OCI-LY1 (cell line): ENCODE data around the gene GDPD4.

Experiments used
- EZH2 ChIP-seq: fragments of 200-600 bp; sonication (generic), shearing (Covaris generic); IDR thresholded peaks from 2 replicates; pipeline ENCODE4 v1.8.0; 2017; ENCODE audit warnings: borderline replicate concordance, mixed run types, mild to moderate bottlenecking, antibody characterized with exemption, low read length, moderate library complexity, mixed read lengths
- TF ChIP-seq, protein P1 (sequence below): fragments of 200-600 bp; sonication (generic), shearing (Covaris generic); IDR thresholded peaks from 2 replicates; pipeline ENCODE4 v1.5.1; 2017; ENCODE audit warnings: mild to moderate bottlenecking, antibody characterized with exemption, low read length, moderate library complexity, mixed read lengths

DNA sequence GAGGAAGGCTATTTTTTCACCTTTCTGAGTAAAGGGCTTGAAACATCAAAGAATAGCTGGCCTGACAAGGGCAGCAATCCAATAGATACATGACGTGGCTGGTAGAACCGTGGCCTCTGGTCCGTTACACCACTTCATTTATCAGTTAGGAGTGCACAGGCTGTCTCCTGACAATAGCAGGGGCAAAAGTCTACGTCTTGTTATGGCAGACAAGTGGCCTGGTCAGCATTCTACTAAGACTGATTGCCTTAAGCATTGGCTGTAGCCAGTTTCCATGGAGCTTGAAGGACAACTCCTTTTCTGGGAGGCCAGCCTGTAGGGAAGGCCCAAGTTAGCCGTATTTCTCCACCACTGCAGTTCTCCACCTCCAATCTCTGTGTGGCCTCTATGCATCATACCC is 9.2 kb upstream of the GDPD4 start:
- TF ChIP-seq, protein P1, sequence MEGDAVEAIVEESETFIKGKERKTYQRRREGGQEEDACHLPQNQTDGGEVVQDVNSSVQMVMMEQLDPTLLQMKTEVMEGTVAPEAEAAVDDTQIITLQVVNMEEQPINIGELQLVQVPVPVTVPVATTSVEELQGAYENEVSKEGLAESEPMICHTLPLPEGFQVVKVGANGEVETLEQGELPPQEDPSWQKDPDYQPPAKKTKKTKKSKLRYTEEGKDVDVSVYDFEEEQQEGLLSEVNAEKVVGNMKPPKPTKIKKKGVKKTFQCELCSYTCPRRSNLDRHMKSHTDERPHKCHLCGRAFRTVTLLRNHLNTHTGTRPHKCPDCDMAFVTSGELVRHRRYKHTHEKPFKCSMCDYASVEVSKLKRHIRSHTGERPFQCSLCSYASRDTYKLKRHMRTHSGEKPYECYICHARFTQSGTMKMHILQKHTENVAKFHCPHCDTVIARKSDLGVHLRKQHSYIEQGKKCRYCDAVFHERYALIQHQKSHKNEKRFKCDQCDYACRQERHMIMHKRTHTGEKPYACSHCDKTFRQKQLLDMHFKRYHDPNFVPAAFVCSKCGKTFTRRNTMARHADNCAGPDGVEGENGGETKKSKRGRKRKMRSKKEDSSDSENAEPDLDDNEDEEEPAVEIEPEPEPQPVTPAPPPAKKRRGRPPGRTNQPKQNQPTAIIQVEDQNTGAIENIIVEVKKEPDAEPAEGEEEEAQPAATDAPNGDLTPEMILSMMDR, result no peak
- TF ChIP-seq EZH2, result no peak
